Hepatocyte (in vitro differentiated cells): ENCODE results near the gene H6PD. TPM values are rescaled to one million over a fixed set of nuclear protein-coding genes. Genes with fewer than 3 reads are reported as not detected.

Experiments
- DNase-seq: peaks from one replicate; pipeline ENCODE4 v3.0.0-alpha.2; 2016; ENCODE audit warnings: low spot score
- H2AFZ ChIP-seq: fragments of 200-600 bp; sonication (generic); 2 replicates; pipeline ENCODE4 v1.6.0; 2016; ENCODE audit warnings: antibody characterized with exemption, mild to moderate bottlenecking
- H3K27ac ChIP-seq: fragments of 200-600 bp; sonication (generic); 2 replicates; pipeline ENCODE4 v1.5.1; 2016; ENCODE audit warnings: mild to moderate bottlenecking
- H3K27me3 ChIP-seq: fragments of 200-600 bp; sonication (generic); 2 replicates; pipeline ENCODE4 v1.6.1; 2016
- H3K36me3 ChIP-seq: fragments of 200-600 bp; sonication (generic); replicated peaks from 2 replicates; pipeline ENCODE4 v1.5.1; 2016; ENCODE audit warnings: low read depth; ENCODE audit not compliant: insufficient read depth
- H3K4me1 ChIP-seq: fragments of 200-600 bp; sonication (generic); 2 replicates; pipeline ENCODE4 v1.5.1; 2016; ENCODE audit warnings: mild to moderate bottlenecking, moderate library complexity; ENCODE audit not compliant: insufficient read depth
- H3K4me2 ChIP-seq: fragments of 200-600 bp; sonication (generic); 2 replicates; pipeline ENCODE4 v1.6.0; 2016
- H3K4me3 ChIP-seq: fragments of 200-600 bp; sonication (generic); 2 replicates; pipeline ENCODE4 v1.5.1; 2016; ENCODE audit warnings: mild to moderate bottlenecking
- H3K79me2 ChIP-seq: fragments of 200-600 bp; sonication (generic); 2 replicates; pipeline ENCODE4 v1.6.0; 2017; ENCODE audit warnings: mild to moderate bottlenecking
- H3K9me2 ChIP-seq: fragments of 200-600 bp; sonication (generic); replicated peaks from 2 replicates; pipeline ENCODE4 v1.6.0; 2017; ENCODE audit warnings: mild to moderate bottlenecking; ENCODE audit not compliant: insufficient read depth
- H3K9me3 ChIP-seq: fragments of 200-600 bp; sonication (generic); 2 replicates; pipeline ENCODE4 v1.5.1; 2016; ENCODE audit warnings: low read depth, mild to moderate bottlenecking
- H4K20me1 ChIP-seq: fragments of 200-600 bp; sonication (generic); 2 replicates; pipeline ENCODE4 v1.6.0; 2016; ENCODE audit warnings: mild to moderate bottlenecking; ENCODE audit not compliant: insufficient read depth, poor library complexity, severe bottlenecking
- CTCF ChIP-seq: fragments of 200-600 bp; sonication (generic); IDR thresholded peaks from 2 replicates; pipeline ENCODE4 v1.5.1; 2016; ENCODE audit warnings: antibody characterized with exemption, mild to moderate bottlenecking; ENCODE audit not compliant: poor library complexity
- EZH2 ChIP-seq: fragments of 200-600 bp; sonication (generic); IDR thresholded peaks from 2 replicates; pipeline ENCODE4 v1.6.1; 2016; ENCODE audit warnings: antibody characterized with exemption, mild to moderate bottlenecking, borderline replicate concordance
- EZH2phosphoT487 ChIP-seq: fragments of 200-600 bp; sonication (generic); IDR thresholded peaks from one replicate; pipeline ENCODE4 v1.6.1; 2018; ENCODE audit warnings: antibody characterized with exemption, mild to moderate bottlenecking, low read depth, moderate library complexity; ENCODE audit not compliant: unreplicated experiment, severe bottlenecking
- WGBS: methylation state at CpG from one replicate; pipeline ENCODE4 v1.1.6; 2016; ENCODE audit warnings: low lambda C conversion rate; ENCODE audit errors: missing lambda C conversion rate; 5-methylcytosine and 5-hydroxymethylcytosine counted together
- polyA plus RNA-seq: library from polyadenylated mRNA; unstranded; fragments of >200 nt; fragmentation: Nextera tagmentation; extraction: Ambion mirVana; gene quantifications from 2 replicates; pipeline ENCODE4 v1.2.1, GENCODE V29; 2016
- total RNA-seq: library from RNA; depleted of rRNA; stranded (reverse); fragments of >200 nt; gene quantifications from 2 replicates; pipeline ENCODE4 v1.2.3, GENCODE V29; 2014

The H6PD gene
- total and polyA plus RNA-seq, 2 experiments from 2014 or later, result 26.3 to 54.8 TPM

- 62% methylated on average over 7 of the region's 7 CpGs for WGBS
Observed at GRCh38 chr1:9200441-9200840, 34.1 kb upstream of the H6PD start.

GRCh38 chr1:9201401-9202239 is 33.0 kb upstream of the H6PD start:
- Histone ChIP-seq H3K9me2 (no peaks in the 10 kb centered on the region), H3K27me3 (peaks cover 68% of the 10 kb centered on the region), H3K36me3 (no peaks in the 10 kb centered on the region), H3K4me1 (peaks cover 6% of the 10 kb centered on the region), H3K4me2 (peak overlapping the region; percentile 90), H4K20me1 (no peaks in the 10 kb centered on the region), H2AFZ (peak overlapping the region; percentile 75), H3K79me2 (no peaks in the 10 kb centered on the region), H3K27ac (no peak overlapping the region), H3K4me3 (peak overlapping the region; percentile 45), H3K9me3 (no peaks in the 10 kb centered on the region)
- TF ChIP-seq CTCF, result no peak
- TF ChIP-seq EZH2phosphoT487, result no peak
- TF ChIP-seq EZH2, result peak; percentile 20
- DNase-seq, result peak; percentile 35
- 4% methylated on average over 23 of the region's 24 CpGs for WGBS

More at GRCh38 chr1:9200441-9200840, 34.1 kb upstream of the H6PD start:
- Histone ChIP-seq H3K9me3 (no peaks in the 10 kb centered on the region), H3K36me3 (no peaks in the 10 kb centered on the region), H3K27me3 (peaks cover 68% of the 10 kb centered on the region), H2AFZ (no peak overlapping the region), H3K27ac (no peak overlapping the region), H3K4me3 (no peak overlapping the region), H3K9me2 (no peaks in the 10 kb centered on the region), H3K4me2 (no peak overlapping the region), H3K79me2 (no peaks in the 10 kb centered on the region), H4K20me1 (no peaks in the 10 kb centered on the region), H3K4me1 (peaks cover 12% of the 10 kb centered on the region)
- no peak for DNase-seq
- no peak for TF ChIP-seq EZH2
- TF ChIP-seq CTCF, result no peak
- TF ChIP-seq EZH2phosphoT487, result no peak

GRCh38 chr1:9202240-9202870 is 32.2 kb upstream of the H6PD start:
- H4K20me1 ChIP-seq, result no peaks in the 10 kb centered on the region
- H3K4me3 ChIP-seq, result peak overlapping the region; percentile 45
- no peak for TF ChIP-seq EZH2phosphoT487
- TF ChIP-seq CTCF, result no peak
- peak; percentile 9 for TF ChIP-seq EZH2
- no peak for DNase-seq
- H3K27ac ChIP-seq, result no peak overlapping the region
- no peaks in the 10 kb centered on the region for H3K79me2 ChIP-seq
- H3K9me2 ChIP-seq, result no peaks in the 10 kb centered on the region
- H3K27me3 ChIP-seq, result peaks cover 67% of the 10 kb centered on the region
- no peaks in the 10 kb centered on the region for H3K9me3 ChIP-seq
- WGBS, result 9% methylated on average over 15 of the region's 15 CpGs
- peaks cover 6% of the 10 kb centered on the region for H3K4me1 ChIP-seq
- peak overlapping the region; percentile 75 for H2AFZ ChIP-seq
- no peaks in the 10 kb centered on the region for H3K36me3 ChIP-seq
- H3K4me2 ChIP-seq, result peak overlapping the region; percentile 90
